Hematopoietic multipotent progenitor cell treated with erythropoietin and hydrocortisone succinate and interleukin-3 and kit ligand, for 15 days (in vitro differentiated cells): ENCODE measurements around the gene FSIP2.
"Not testable (repeated sequence)": the region's sequence is repeated elsewhere in the genome, so short reads cannot be mapped to it uniquely, and the experiment has no call there.

ENCODE experiments used
- DNase-seq: peaks from one replicate; pipeline ENCODE4 v3.0.0-alpha.2; 2015; ENCODE audit warnings: low spot score

FSIP2 gene

DNA sequence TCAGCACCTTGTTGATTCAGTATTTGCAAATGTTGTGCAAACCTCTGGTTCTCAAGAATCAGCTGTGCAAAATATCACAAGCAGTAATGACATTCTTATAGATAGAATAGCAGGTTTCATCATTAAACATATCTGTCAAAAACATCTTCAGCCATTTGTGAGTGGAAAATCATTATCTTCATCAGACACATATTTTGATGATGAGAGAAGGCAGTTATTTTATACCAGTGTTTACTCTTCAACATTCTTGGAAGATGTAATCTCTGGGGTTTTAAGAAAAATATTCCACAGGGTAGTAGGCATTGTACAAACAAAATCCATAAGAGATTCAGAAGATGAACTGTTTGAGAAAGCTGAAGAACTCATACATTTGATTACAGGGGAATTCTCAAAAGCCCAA is 64.3 kb downstream of the FSIP2 start:
- DNase-seq: no peak

- no peak for DNase-seq
Observed at GRCh38 chr2:185806783-185807182, 68.2 kb downstream of the FSIP2 start.

DNA sequence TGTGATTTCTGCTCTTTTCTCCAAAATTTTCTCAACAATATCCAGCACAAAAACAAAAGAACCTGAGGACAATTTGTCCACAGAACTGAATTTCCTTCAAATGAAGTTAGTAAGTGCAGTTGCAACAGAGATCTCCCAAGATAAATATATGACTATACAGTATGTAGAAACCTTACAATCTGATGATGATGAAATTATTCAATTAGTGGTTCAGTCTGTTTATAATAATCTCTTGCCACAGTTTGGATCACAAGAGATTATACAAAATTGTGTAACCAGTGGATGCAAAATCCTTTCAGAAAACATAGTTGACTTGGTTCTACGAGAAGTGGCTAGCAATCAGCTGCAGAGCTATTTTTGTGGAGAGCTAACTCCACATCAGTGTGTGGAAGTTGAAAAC is 68.7 kb downstream of the FSIP2 start:
- DNase-seq: no peak

GRCh38 chr2:185811580-185811979 is 73.0 kb downstream of the FSIP2 start:
- DNase-seq: no peak

- no peak for DNase-seq
Observed at GRCh38 chr2:185813707-185814106, 75.1 kb downstream of the FSIP2 start.

- DNase-seq: no peak
Observed at GRCh38 chr2:185817991-185818390, 79.4 kb downstream of the FSIP2 start.

DNA sequence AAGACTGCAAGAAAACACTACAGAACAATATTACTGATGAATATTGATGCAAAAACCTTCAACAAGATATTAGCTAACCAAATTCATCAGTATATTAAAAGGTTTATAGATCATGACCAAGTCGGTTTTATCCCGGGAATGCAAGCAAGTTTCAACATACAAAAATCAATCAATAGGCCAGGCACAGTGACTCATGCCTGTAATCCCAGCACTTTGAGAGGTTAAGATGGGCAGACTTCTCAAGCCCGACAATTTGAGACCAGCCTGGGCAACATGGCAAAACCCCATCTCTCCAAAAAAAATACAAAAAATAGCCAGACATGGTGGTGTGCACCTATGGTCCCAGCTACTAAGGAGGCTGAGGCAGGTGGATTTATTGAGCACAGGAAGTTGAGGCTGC is 82.9 kb downstream of the FSIP2 start:
- no peak for DNase-seq

DNA sequence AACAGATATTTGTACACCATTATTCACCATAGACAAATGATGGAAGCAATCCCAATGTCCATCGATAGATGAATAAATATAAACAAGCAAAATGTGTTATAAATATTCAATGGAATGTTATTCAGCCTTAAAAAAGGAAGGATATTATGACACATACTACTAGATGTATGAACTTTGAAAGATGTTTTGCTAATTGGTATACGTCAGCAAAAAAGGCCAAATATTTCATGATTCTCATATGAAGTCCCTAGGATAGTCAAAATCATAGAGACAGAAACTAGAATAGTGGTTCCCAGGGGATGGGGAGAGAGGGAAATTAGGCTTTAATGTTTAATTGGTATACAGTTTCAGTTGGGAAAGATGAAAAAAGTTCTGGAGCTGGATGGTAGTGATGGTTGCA is 85.2 kb downstream of the FSIP2 start:
- no peak for DNase-seq

DNA sequence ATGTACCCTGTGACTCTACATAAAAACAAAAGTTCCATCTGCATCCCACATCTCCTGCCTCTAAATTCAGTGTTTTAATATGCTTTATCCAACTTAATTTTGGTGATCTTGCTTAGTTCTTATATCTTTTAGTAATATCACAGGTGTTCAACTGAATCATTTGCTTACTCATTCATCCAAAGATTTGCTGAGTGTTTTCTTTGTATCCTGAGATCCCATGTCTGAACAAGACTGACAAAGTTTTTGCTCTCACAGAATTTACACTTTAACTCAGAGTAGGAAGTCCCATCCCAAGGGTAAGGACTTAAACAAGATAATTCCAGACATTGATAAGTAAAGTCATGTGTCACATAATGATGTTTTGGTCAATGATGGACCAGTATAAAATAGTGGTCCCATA is 87.0 kb downstream of the FSIP2 start:
- DNase-seq: no peak

- DNase-seq: no peak
Observed at GRCh38 chr2:185828326-185828725, 89.7 kb downstream of the FSIP2 start.

DNA sequence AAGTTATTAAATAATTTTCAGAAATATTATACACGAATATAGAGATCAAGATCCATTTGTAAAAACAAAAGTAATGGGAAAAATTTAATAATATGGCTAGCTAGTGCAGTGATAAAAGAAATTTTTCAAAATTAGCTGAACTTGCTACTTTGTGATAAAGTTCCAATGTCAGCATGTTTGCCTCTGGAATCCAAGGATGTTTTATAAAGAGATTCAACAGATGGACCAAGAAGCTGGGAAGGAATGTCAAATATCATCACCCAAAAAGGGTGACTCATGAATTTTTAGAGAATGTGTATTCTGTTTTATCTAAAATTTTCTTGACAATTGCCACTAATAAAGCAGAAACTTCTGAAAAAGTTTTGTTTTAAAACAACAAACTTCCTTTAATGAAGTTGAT is 95.3 kb downstream of the FSIP2 start:
- DNase-seq: no peak

GRCh38 chr2:185835974-185836373 is 97.4 kb downstream of the FSIP2 start:
- DNase-seq: no peak

DNA sequence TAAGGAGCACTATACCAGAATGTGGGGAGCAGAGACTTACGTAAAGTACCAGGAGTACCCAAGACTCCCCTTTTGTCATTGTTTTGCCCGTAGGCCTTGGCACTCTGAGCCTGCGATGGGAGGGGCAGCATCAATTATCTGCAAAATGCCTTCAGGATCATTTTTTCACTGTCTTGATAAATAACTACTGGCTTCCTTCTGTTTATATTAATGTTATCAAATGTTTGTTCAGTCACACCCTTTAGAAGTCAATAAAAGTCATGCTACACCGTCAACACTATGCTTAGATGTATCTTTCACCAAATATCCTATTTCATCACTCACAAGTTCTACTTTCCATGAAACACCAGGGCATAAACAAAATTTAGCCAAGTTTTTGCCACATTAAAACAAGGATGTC is 116.3 kb downstream of the FSIP2 start:
- DNase-seq: no peak

- DNase-seq: no peak
Observed at GRCh38 chr2:185857691-185858090, 119.1 kb downstream of the FSIP2 start.

- no peak for DNase-seq
Observed at GRCh38 chr2:185859506-185859905, 120.9 kb downstream of the FSIP2 start.

DNA sequence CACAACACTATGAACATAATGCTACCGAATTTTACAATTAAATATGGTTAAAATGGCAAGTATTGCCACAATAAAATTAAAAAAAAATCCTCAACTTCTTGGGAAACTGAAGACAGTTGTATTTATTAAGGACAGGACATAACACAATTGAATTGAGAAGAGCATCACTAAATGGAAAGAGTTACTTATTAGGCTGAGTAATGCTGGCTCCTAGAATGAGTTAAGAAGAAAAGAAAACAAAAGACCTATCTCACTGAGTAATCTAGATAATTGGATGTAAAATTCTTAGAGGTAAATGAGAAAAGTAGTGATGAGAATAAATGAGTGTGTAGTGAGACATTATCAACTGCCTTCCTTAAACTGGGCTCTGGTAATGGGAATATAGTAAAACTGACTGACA is 121.7 kb downstream of the FSIP2 start:
- no peak for DNase-seq

DNA sequence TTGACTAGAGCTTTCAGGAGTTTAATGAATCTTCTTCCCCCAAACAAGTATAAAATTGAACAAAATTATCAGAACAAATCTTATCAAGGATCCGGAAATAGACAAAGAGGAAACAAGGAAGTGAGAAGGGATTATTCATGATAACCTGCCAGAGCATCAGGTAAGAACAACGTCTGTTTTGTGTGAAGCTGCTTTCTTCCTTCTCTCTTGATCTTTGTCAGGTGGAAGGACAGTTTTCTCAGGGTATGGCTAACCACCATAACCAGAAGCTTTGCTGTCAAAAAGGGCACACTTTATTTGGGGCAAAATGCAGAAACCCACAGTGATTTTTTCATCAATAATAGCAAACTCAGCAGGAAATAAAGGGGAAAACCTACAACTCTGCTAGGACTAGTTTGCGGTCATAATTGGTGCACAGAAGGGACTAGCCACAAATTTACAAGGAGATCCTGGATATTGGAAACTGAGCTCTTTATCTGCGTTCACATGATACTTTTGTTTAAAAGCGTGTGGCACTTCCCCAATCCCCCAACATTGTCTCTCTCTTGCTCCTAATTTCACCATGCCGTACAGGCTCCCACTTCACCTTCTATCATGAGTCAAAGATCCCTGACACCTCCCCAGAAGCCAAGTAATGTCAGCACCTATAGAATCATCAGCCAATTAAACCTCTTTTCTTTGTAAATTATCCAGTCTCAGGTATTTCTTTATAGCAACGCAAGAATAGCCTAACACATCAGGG is 124.2 kb downstream of the FSIP2 start:
- DNase-seq: no peak

DNA sequence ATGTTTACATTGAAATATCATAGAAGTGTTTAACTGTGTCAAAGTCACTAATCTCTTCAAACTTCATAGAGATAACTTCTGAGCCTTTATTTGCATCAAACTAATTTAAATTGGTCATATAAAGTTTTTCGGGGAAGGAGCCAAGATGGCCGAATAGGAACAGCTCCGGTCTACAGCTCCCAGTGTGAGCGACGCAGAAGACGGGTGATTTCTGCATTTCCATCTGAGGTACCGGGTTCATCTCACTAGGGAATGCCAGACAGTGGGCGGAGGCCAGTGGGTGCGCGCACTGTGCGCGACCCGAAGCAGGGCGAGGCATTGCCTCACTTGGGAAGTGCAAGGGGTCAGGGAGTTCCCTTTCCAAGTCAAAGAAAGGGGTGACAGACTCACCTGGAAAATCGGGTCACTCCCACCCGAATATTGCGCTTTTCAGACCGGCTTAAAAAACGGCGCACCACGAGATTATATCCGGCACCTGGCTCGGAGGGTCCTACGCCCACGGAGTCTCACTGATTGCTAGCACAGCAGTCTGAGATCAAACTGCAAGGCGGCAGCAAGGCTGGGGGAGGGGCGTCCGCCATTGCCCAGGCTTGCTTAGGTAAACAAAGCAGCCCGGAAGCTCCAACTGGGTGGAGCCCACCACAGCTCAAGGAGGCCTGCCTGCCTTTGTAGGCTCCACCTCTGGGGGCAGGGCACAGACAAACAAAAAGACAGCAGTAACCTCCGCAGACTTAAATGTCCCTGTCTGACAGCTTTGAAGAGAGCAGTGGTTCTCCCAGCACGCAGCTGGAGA is 126.1 kb downstream of the FSIP2 start:
- DNase-seq: not testable (repeated sequence)

GRCh38 chr2:185875136-185875931 is 136.7 kb downstream of the FSIP2 start:
- DNase-seq: no peak

DNA sequence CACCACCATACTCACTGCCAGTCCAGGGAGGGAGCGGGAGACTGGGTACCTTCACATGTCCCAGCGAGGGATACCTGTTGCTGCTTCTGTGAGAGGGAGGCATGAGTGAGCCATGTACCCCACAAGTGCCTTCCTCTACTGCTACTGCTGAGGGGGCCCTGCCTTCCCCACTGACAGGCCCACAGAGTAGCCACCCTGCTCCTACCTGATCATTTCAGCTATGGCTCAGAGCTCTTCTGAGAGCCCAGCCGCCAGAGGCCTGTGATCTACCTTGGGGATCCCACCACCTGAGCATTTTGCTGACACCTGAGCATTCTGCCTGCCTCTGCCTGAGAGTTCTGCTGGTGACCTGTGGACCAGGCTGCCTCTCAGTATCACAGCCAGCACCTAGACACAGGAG is 137.6 kb downstream of the FSIP2 start:
- DNase-seq: no peak

DNA sequence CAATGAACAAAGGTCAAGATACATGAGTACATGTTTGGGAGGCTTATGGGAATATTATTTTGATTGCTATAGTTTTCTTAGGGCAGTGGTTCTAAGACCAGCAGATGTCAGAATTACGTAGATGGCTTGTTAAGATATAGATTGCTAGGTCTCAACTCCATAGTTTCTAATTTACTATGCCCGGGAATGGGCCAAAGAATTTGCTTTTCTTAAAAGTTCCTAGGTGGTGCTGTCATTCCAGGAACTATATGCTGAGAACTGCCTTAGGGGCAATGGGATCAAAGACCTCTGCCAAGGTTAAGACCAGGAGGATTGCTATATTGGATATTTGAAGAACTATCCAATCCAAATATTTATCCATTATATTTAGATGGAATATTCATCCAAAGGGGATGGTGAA is 141.8 kb downstream of the FSIP2 start:
- DNase-seq: no peak
